NCI-H2227 (cell line): Measurements from ENCODE around the gene UGGT1.
A peak's percentile ranks its signal among the peaks of the same experiment; 100 is the strongest.

Experiments used
- DNase-seq: peaks from one replicate; lab custom pipeline; 2025; ENCODE audit not compliant: unreplicated experiment; lab: John Stamatoyannopoulos, UW

UGGT1 gene, protein sequence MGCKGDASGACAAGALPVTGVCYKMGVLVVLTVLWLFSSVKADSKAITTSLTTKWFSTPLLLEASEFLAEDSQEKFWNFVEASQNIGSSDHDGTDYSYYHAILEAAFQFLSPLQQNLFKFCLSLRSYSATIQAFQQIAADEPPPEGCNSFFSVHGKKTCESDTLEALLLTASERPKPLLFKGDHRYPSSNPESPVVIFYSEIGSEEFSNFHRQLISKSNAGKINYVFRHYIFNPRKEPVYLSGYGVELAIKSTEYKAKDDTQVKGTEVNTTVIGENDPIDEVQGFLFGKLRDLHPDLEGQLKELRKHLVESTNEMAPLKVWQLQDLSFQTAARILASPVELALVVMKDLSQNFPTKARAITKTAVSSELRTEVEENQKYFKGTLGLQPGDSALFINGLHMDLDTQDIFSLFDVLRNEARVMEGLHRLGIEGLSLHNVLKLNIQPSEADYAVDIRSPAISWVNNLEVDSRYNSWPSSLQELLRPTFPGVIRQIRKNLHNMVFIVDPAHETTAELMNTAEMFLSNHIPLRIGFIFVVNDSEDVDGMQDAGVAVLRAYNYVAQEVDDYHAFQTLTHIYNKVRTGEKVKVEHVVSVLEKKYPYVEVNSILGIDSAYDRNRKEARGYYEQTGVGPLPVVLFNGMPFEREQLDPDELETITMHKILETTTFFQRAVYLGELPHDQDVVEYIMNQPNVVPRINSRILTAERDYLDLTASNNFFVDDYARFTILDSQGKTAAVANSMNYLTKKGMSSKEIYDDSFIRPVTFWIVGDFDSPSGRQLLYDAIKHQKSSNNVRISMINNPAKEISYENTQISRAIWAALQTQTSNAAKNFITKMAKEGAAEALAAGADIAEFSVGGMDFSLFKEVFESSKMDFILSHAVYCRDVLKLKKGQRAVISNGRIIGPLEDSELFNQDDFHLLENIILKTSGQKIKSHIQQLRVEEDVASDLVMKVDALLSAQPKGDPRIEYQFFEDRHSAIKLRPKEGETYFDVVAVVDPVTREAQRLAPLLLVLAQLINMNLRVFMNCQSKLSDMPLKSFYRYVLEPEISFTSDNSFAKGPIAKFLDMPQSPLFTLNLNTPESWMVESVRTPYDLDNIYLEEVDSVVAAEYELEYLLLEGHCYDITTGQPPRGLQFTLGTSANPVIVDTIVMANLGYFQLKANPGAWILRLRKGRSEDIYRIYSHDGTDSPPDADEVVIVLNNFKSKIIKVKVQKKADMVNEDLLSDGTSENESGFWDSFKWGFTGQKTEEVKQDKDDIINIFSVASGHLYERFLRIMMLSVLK (N-terminal part only)

DNA sequence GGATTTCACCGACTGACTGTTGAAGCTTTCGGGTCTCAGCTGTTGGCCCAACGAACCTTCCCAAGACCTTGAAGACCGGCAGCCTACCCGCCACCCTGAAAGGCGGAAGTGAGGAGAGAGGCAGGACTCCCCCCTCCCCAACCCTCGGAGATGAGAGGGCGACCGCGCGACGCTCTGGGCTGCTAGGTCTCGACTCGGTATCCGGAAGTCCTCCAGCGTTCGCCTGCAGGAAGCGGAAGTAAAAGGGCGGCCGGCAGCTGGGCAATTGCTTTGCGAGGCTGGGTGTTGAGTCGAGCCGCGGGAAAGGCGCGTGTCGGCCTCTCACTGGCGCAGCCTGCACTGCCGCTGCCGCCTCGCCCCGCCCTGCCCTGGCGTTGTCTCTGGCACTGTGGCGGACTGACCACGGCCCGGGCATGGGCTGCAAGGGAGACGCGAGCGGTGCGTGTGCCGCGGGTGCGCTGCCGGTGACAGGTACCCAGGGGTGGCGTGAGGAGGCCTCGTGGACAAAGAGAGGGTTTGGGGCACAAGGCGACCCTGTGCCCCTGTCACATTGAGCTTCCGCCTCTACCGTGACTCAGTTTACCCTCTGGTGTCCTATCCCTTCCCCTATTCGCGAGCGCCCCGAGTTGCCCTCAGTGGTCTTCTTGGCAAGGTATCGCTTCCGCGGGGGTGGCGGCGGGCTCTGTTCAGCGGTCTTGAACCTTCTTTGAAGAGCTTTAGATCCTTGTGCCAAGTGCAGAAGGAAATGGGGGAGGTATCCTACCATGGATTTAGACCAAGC lies at the start of gene UGGT1:
Gene UGGT1 (plus strand): TSS at position 256 of the 781 bp plus-strand sequence. CDS start 158 bp downstream, at position 414.
- peak; percentile 99 for DNase-seq

DNA sequence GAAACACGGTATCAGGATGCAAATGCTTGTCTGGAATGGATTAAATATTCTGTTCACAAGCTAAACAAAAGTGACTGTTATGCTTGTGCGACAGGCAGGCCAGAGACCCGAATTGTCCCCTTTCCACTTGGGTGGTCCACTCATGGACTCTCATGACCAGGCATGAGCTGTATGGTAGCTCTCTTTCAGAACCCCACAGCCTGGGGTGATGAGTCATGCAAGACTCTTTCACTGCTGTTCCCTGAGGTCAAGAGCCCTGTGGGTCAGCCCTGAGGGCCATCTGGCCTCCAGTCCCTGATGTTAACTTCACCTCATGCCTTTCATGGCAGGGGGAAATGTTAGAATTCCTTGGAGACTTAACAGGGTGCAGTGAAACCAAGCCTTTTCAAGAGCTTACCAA lies 49.4 kb upstream of the UGGT1 start:
- no peak for DNase-seq

DNA sequence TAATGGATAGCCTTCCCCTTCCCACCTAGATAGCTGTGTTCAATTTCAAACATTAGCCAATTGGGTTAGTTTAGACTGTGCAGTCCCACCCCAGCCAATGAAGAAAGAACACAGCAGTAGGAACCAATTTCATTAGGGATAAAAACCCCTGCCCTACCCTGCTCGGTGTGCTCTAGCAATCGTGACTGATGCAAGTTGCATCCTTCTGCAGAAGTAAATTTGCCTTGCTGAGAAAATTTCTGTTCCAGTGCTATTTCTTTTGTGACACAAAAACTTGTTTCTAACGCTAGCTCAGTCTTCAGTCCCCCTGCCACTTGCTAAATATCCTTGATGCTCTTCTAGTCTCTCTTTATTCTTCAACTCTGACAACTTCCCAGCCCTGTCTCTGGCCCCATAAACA lies 48.0 kb upstream of the UGGT1 start:
- no peak for DNase-seq

GRCh38 chr2:128053331-128053730 lies 37.7 kb upstream of the UGGT1 start:
- DNase-seq, result no peak

DNA sequence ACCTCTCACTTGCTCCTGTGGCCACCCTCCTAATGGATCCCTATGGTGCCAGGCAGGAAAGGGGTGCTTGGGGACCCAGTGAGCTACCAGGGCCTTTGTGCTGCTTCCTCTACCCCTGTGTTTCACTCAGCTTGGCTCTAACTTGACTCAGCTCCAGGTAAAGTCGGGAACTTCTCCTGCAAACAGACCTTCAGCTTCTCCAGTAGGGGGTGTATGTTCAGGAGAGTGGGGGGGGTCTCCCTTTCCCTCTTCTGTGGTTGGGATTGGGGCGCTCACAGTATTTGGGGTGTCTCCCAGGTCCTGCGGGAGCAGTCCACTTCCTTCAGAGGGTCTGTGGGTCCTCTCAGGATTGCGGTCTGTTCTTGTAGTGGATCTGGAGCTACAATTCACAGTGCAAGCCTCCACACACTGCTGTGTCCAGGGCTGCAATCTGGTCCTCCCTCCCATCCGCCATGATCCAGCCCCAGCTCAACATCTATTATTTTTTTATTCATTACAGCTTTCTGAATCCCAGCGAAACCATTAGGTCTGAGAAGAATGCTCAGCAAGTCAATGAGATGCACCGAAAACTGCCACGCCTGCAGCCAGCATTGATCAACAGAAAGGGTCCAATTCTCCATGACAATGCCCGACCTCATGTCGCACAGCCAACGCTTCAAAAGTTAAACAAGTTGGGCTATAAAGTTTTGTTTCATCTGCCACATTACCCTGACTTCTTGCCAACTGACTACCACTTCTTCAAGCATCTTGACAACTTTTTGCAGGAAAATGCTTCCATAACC lies 36.7 kb upstream of the UGGT1 start:
- no peak for DNase-seq

GRCh38 chr2:128057334-128057733 lies 33.7 kb upstream of the UGGT1 start:
- no peak for DNase-seq

DNA sequence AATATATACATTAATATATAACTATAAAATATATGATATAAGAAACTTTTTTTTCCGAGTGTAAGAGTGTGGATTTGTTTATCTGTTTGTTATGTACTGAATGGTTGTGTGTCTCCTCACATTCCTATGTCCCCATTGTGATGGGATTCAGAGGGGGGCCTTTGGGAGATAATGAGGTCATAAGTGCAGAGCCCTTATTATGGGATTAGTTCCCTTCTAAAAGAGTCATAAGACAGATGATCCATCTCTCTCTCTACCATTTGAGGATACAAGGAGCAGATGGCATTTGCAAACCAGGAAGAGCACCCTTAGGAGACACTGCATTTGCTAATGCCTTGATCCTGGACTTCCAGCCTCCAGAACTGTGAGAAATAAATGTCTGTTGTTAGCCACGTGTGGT lies 32.9 kb upstream of the UGGT1 start:
- no peak for DNase-seq

GRCh38 chr2:128062571-128062970 lies 28.4 kb upstream of the UGGT1 start:
- DNase-seq, result no peak

DNA sequence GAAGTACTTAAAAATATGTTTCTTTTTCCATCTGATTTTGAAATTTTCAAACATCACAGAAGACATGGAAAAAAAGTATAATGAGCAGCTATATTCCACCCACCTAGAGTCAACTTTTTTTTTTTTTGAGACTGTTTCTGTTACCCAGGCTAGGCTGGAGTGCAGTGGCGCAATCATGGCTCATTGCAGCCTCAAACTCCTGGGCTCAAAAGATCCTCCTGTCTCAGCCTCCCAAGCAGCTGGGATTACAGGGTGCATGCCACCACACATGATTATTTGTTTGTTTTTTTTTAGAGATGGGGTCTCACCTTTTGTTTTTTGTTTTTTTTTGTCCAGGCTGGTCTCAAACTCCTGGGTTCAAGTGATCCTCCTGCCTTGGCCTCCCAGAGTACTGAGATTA lies 26.6 kb upstream of the UGGT1 start:
- no peak for DNase-seq

- no peak for DNase-seq
Measured at GRCh38 chr2:128069769-128070168, 21.2 kb upstream of the UGGT1 start.

GRCh38 chr2:128073278-128073677 lies 17.7 kb upstream of the UGGT1 start:
- DNase-seq, result no peak

DNA sequence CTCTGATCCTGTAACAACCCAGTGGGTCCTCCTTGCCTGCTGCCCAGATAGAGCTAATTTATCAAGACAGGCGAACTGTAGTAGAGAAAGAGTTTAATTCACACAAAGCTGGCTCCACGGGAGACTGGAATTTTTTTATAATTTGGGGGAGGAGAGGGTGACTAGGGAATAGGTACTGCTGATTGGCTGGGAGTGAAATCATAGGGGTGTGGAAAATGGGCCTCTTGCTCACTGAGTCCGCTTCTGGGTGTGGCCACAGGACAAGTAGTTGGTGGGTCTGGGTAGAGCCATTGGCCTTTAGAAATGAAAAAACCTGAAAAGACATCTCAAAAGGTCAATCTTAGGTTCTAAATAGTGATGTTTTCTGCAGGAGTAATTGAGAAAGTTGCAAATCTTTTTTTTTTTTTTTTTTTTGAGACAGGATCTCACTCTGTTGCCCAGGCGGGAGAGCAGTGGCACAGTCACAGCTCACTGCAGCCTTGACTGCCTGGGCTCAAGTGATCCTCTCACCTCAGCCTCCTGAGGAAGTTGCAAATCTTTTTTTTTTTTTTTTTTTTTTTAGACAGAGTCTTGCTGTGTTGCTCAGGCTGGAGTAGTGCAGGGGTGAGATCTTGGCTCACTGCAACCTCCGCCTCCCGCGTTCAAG lies 14.4 kb upstream of the UGGT1 start:
- no peak for DNase-seq

GRCh38 chr2:128084757-128085156 lies 6.2 kb upstream of the UGGT1 start:
- DNase-seq, result no peak

- DNase-seq, result no peak
Measured at GRCh38 chr2:128086244-128086643, 4.8 kb upstream of the UGGT1 start.

GRCh38 chr2:128090575-128090944 lies 440 bp upstream of the UGGT1 start:
- DNase-seq, result no peak

- peak; percentile 57 for DNase-seq
Measured at GRCh38 chr2:128091726-128092080, 703 bp downstream of the UGGT1 start.

GRCh38 chr2:128092656-128093055 lies 1.7 kb downstream of the UGGT1 start:
- no peak for DNase-seq

DNA sequence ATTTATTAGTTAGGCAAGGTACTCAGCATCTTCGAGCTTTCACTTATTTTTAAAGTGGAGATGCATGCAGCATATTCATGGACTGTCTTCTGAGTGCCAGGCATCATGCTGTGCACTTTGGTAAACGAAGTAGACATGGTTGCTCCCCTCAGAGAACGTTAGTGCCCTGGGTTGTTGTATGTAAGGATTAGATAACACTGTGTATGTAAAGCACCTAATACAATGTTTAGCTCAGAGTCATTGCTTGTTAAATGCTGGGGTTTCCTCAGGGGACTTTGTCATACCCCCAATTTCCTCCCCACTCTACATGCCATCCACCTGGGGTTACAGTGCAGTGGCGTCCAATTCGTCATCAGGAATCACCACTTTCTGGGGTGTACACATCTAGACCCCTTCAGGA lies 2.8 kb downstream of the UGGT1 start:
- DNase-seq, result no peak

- DNase-seq, result no peak
Measured at GRCh38 chr2:128095201-128095600, 4.2 kb downstream of the UGGT1 start.
